Left lung (tissue), 10 donors: ENCODE results near the gene NKAP. TPM values are rescaled to one million over a fixed set of nuclear protein-coding genes. Genes with fewer than 3 reads are reported as not detected.
A peak's percentile ranks its signal among the peaks of the same experiment; 100 is the strongest.

Experiments used
- ATAC-seq: fragments of 200-7000 bp; cut with Tn5 transposase; one replicate; pipeline ENCODE4 v1.9.1; 2020; ENCODE audit warnings: moderate library complexity
- DNase-seq, 4 donors: peaks; one replicate each; pipeline ENCODE4 v3.0.0-alpha.2; 2013 to 2020
- H3K27ac ChIP-seq, 2 donors: fragments of 200-600 bp; sonication (generic) in 1 of 2; one replicate each; pipeline versions ENCODE4 v1.5.0 to v1.8.0; 2020 to 2021
- H3K27me3 ChIP-seq, 2 donors: fragments of 200-600 bp; sonication (generic) in 1 of 2; one replicate each; pipeline versions ENCODE4 v1.5.0 to v1.8.0; 2020 to 2021
- H3K36me3 ChIP-seq, 2 donors: fragments of 200-600 bp; sonication (generic) in 1 of 2; one replicate each; pipeline versions ENCODE4 v1.5.0 to v1.8.0; 2020 to 2021
- H3K4me1 ChIP-seq, 2 donors: fragments of 200-600 bp; one replicate each; pipeline ENCODE4 v1.8.0; 2021
- H3K4me3 ChIP-seq, 2 donors: fragments of 200-600 bp; sonication (generic) in 1 of 2; one replicate each; pipeline versions ENCODE4 v1.5.0 to v1.8.0; 2020 to 2021; ENCODE audit warnings: mild to moderate bottlenecking in 1 of 2
- H3K9me3 ChIP-seq, 2 donors: fragments of 200-600 bp; sonication (generic) in 1 of 2; one replicate each; pipeline versions ENCODE4 v1.5.0 to v1.8.0; 2020 to 2021
- CTCF ChIP-seq, 2 donors: fragments of 200-600 bp; sonication (generic) in 1 of 2; IDR thresholded peaks; one replicate each; pipeline versions ENCODE4 v1.5.0 to v1.8.0; 2021; ENCODE audit warnings: antibody characterized with exemption in 2 of 2
- intact Hi-C, 2 donors: fragments of 100-400 bp; cut with DNase I; formaldehyde crosslinking; loops; one replicate each; pipeline versions ENCODE4 v1.11.2 to v1.14.2; 2022
- polyA plus RNA-seq, 6 donors: library from polyadenylated mRNA; unstranded; fragments of 120-200 nt; gene quantifications; one replicate each; pipeline ENCODE4 v1.2.1, GENCODE V29; 2013; ENCODE audit not compliant: insufficient read length in 6 of 6
- total RNA-seq, 2 donors: library from RNA; stranded (reverse); fragmentation: NEBNext Ultra II Directional; extraction: Animal tissue kit (Norgen Biotek cat#: 25700); gene quantifications; one replicate each; pipeline ENCODE4 v1.2.1, GENCODE V29; 2021
- donor health status: DM: no; HTN: yes; CAD: no.
- donor health status: DM: no; HTN: no; CAD: no.

Gene NKAP
- total and polyA plus RNA-seq, 8 donors, result 6.6 to 15.8 (median 14.0) TPM

- DNase-seq (no peak), ATAC-seq (no peak)
- Histone ChIP-seq H3K4me3 (no peak overlapping the region), H3K27me3 (no peaks in the 10 kb centered on the region), H3K27ac (no peak overlapping the region), H3K4me1 (no peaks in the 10 kb centered on the region), H3K36me3 (no peaks in the 10 kb centered on the region), H3K9me3 (no peaks in the 10 kb centered on the region)
- no peak for TF ChIP-seq CTCF (IDR thresholded peaks at IDR 0.05)
- intact Hi-C loops, result no loop called here
Observed at GRCh38 chrX:119954374-119954773, 10.8 kb upstream of the NKAP start.

- DNase-seq (no peak), ATAC-seq (no peak)
- no peak overlapping the region for H3K27ac ChIP-seq
- no peak overlapping the region for H3K4me3 ChIP-seq
- intact Hi-C loops, result no loop called here
- no peaks in the 10 kb centered on the region for H3K9me3 ChIP-seq
- TF ChIP-seq CTCF (IDR thresholded peaks at IDR 0.05), result peak in 1 of 2 donors; percentile 8
- no peaks in the 10 kb centered on the region for H3K36me3 ChIP-seq
- no peaks in the 10 kb centered on the region for H3K4me1 ChIP-seq
- no peaks in the 10 kb centered on the region for H3K27me3 ChIP-seq
Observed at GRCh38 chrX:119948381-119948780, 4.8 kb upstream of the NKAP start.

GRCh38 chrX:119945481-119945880 is 1.9 kb upstream of the NKAP start:
- intact Hi-C loops, result no loop called here
- H3K27me3 ChIP-seq, result no peaks in the 10 kb centered on the region

GRCh38 chrX:119942831-119943184 is 743 bp downstream of the NKAP start:
- ATAC-seq, result peak; percentile 34
- Histone ChIP-seq H3K27ac (peak overlapping the region; percentile 90 to 95), H3K36me3 (no peaks in the 10 kb centered on the region), H3K4me3 (peak overlapping the region; percentile 62 to 65), H3K4me1 (peaks cover 0 to 8% of the 10 kb centered on the region in 2 donors), H3K27me3 (no peaks in the 10 kb centered on the region), H3K9me3 (no peaks in the 10 kb centered on the region)
- DNase-seq, result peak in 1 of 4 donors; percentile 2
- no peak for TF ChIP-seq CTCF (IDR thresholded peaks at IDR 0.05)
- intact Hi-C loops, result no loop called here

More at GRCh38 chrX:119945481-119945880, 1.9 kb upstream of the NKAP start:
- no peak for DNase-seq
- ATAC-seq, result no peak
- Histone ChIP-seq H3K4me1 (peaks cover 0 to 8% of the 10 kb centered on the region in 2 donors), H3K27ac (no peak overlapping the region), H3K4me3 (no peak overlapping the region), H3K9me3 (no peaks in the 10 kb centered on the region), H3K36me3 (no peaks in the 10 kb centered on the region)
- TF ChIP-seq CTCF (IDR thresholded peaks at IDR 0.05), result no peak

- DNase-seq, result no peak
- intact Hi-C loops, result no loop called here
Observed at GRCh38 chrX:119942173-119942819, 1.3 kb downstream of the NKAP start.

More at GRCh38 chrX:119942173-119942819, 1.3 kb downstream of the NKAP start:
- H3K4me1 ChIP-seq, result peaks cover 0 to 8% of the 10 kb centered on the region in 2 donors
- peak overlapping the region; percentile 62 to 65 for H3K4me3 ChIP-seq
- peak overlapping the region; percentile 90 to 95 for H3K27ac ChIP-seq
- TF ChIP-seq CTCF (IDR thresholded peaks at IDR 0.05), result no peak
- ATAC-seq, result no peak
- peaks cover 0 to under 1% of the 10 kb centered on the region in 2 donors for H3K36me3 ChIP-seq
- H3K9me3 ChIP-seq, result no peaks in the 10 kb centered on the region
- H3K27me3 ChIP-seq, result no peaks in the 10 kb centered on the region
